ENCODE results near the gene ARMC5. TPM values are rescaled to one million over a fixed set of nuclear protein-coding genes. Genes with fewer than 3 reads are reported as not detected.
"Not testable (repeated sequence)": the region's sequence is repeated elsewhere in the genome, so short reads cannot be mapped to it uniquely, and the experiment has no call there.

ARMC5 gene
- total and polyA plus RNA-seq, 9 of the 15 experiments (the other 6 are each of a cell fraction or from before 2014, with no cell fraction given), result 0.11 to 13.5 (median 2.1) TPM

DNA sequence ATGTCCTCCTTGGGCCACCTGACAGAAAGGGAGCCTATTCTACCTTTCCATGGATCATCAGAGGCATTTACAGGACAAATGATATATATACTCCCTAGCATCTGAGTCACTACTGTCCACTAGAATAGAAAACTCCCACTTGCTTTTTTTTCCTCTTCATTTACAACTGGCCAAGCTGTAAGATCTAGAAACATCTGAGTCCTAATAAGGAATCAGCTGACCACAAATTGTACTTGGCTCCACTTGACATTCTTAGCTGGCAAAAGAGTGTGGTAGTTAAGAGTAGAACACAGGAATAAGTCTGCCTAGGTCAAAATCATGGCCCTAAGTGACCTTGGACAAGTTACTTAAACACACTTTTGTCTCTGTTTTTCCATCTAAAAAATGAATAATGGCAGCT is 43.7 kb downstream of the ARMC5 start:
- POLR2A ChIA-PET, result interaction anchor here (1.1 to 1.9 kb wide), 4 partner anchors 9 to 43 kb away, joined by 3 to 7 read pairs (median 4); no protein-coding TSS in a partner anchor
- Histone ChIP-seq H3K79me2 (ENCODE audit: control insufficient read depth, insufficient read depth, low read length) (peaks cover 14% of the 10 kb centered on the region), H3K27me3 (ENCODE audit: control insufficient read depth in 2 of 2, insufficient read depth in 2 of 2, low read length in 2 of 2) (no peaks in the 10 kb centered on the region), H3K9ac (ENCODE audit: insufficient read depth in 1 of 2, low read depth in 2 of 2, low read length in 2 of 2) (no peak overlapping the region), H3K27ac (ENCODE audit: extremely low read depth, low read depth, low read length) (no peak overlapping the region), H3K4me1 (replicated peaks in 1 of 2; ENCODE audit: control insufficient read depth in 2 of 2, insufficient read depth in 2 of 2, low read length in 2 of 2) (peaks cover 3 to 13% of the 10 kb centered on the region in 2 experiments; a peak in 2 of 5 replicates), H3K4me2 (ENCODE audit: insufficient read depth, low read length) (no peak overlapping the region), H3K36me3 (ENCODE audit: control insufficient read depth, insufficient read depth, low read length) (peaks cover 51% of the 10 kb centered on the region), H2AFZ (ENCODE audit: low read depth, low read length) (no peak overlapping the region), H3K9me3 (replicated peaks; ENCODE audit: control insufficient read depth, insufficient read depth, low read depth, low read length) (no peaks in the 10 kb centered on the region), H4K20me1 (replicated peaks; ENCODE audit: control insufficient read depth, insufficient read depth, low read length) (no peaks in the 10 kb centered on the region), H3K4me3 (no peak overlapping the region), H3K9me1 (ENCODE audit: control insufficient read depth, insufficient read depth, low read length) (no peaks in the 10 kb centered on the region)
- DNase-seq (ENCODE audit: extremely low read depth in 1 of 4, low spot score in 3 of 4) (no peak), ATAC-seq (no peak), FAIRE-seq (no peak)
- CTCF ChIA-PET (ENCODE audit: low intra/inter-chr PET ratio), result no interaction called here
- BruUV-seq (replicated peaks), result no TSS peak
- intact Hi-C loops (cut with micrococcal nuclease) (no loop called here), in situ Hi-C loops (cut with MboI) (no loop called here)
- TF ChIP-seq NFYB (IDR thresholded peaks at IDR 0.05; ENCODE audit: extremely low read depth, insufficient read length) (no peak), PYGO2 (tag; IDR thresholded peaks at IDR 0.05) (no peak), ETS2 (tag; IDR thresholded peaks at IDR 0.05; ENCODE audit: borderline replicate concordance, poor library complexity, severe bottlenecking) (no peak), MBD2 (IDR thresholded peaks at IDR 0.05; ENCODE audit: borderline replicate concordance, low read depth) (no peak), POLR3A (IDR thresholded peaks at IDR 0.05; ENCODE audit: borderline replicate concordance, extremely low read depth, insufficient read depth, insufficient read length) (no peak), CBX2 (IDR thresholded peaks at IDR 0.05; ENCODE audit: insufficient read depth, low read length, poor library complexity, severe bottlenecking) (no peak), BACH1 (tag; IDR thresholded peaks at IDR 0.05) (no peak), RAD51 (IDR thresholded peaks at IDR 0.05; ENCODE audit: borderline replicate concordance, low read depth) (no peak)
- TF ChIP-seq, protein P1, sequence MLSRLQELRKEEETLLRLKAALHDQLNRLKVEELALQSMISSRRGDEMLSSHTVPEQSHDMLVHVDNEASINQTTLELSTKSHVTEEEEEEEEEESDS (CRISPR knock-in tag; IDR thresholded peaks at IDR 0.05), result no peak
- TF ChIP-seq, protein P2, sequence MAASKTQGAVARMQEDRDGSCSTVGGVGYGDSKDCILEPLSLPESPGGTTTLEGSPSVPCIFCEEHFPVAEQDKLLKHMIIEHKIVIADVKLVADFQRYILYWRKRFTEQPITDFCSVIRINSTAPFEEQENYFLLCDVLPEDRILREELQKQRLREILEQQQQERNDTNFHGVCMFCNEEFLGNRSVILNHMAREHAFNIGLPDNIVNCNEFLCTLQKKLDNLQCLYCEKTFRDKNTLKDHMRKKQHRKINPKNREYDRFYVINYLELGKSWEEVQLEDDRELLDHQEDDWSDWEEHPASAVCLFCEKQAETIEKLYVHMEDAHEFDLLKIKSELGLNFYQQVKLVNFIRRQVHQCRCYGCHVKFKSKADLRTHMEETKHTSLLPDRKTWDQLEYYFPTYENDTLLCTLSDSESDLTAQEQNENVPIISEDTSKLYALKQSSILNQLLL (CRISPR knock-in tag; IDR thresholded peaks at IDR 0.05; ENCODE audit: borderline replicate concordance), result no peak
- TF ChIP-seq, protein P3, sequence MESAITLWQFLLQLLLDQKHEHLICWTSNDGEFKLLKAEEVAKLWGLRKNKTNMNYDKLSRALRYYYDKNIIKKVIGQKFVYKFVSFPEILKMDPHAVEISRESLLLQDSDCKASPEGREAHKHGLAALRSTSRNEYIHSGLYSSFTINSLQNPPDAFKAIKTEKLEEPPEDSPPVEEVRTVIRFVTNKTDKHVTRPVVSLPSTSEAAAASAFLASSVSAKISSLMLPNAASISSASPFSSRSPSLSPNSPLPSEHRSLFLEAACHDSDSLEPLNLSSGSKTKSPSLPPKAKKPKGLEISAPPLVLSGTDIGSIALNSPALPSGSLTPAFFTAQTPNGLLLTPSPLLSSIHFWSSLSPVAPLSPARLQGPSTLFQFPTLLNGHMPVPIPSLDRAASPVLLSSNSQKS (CRISPR knock-in tag; IDR thresholded peaks at IDR 0.05), result no peak

DNA sequence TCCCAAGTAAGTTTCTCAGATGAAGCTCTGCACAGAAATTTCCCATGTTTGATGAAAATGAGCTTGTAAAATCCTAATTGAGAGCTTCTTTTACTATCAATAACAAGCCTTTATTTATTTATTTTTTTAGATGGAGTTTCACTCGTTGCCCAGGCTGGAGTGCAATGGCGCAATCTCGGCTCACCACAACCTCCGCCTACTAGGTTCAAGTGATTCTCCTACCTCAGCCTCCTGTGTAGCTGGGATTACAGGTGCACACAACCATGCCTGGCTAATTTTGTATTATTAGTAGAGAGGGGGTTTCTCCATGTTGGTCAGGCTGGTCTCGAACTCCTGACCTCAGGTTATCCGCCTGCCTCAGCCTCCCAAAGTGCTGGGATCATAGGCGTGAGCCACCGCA is 44.3 kb downstream of the ARMC5 start:
- H3K9me1 ChIP-seq (ENCODE audit: control insufficient read depth, insufficient read depth, low read length); H3K4me2 ChIP-seq (ENCODE audit: insufficient read depth, low read length); H3K4me3 ChIP-seq; H4K20me1 ChIP-seq (replicated peaks; ENCODE audit: control insufficient read depth, insufficient read depth, low read length); intact Hi-C loops (cut with micrococcal nuclease); H3K9ac ChIP-seq (ENCODE audit: insufficient read depth in 1 of 2, low read depth in 2 of 2, low read length in 2 of 2); CTCF ChIA-PET (ENCODE audit: low intra/inter-chr PET ratio); DNase-seq (ENCODE audit: extremely low read depth in 1 of 4, low spot score in 3 of 4); in situ Hi-C loops (cut with MboI); H2AFZ ChIP-seq (ENCODE audit: low read depth, low read length); H3K27me3 ChIP-seq (ENCODE audit: control insufficient read depth in 2 of 2, insufficient read depth in 2 of 2, low read length in 2 of 2); ATAC-seq; FAIRE-seq; H3K27ac ChIP-seq (ENCODE audit: extremely low read depth, low read depth, low read length); H3K9me3 ChIP-seq (replicated peaks; ENCODE audit: control insufficient read depth, insufficient read depth, low read depth, low read length); BruUV-seq (replicated peaks): not testable (repeated sequence)
- POLR2A ChIA-PET, result interaction anchor here (0.8 to 1.9 kb wide), 4 partner anchors 10 to 26 kb away, joined by 3 to 7 read pairs (median 4); no protein-coding TSS in a partner anchor
- H3K4me1 ChIP-seq (replicated peaks in 1 of 2; ENCODE audit: control insufficient read depth in 2 of 2, insufficient read depth in 2 of 2, low read length in 2 of 2), result peaks cover 3 to 16% of the 10 kb centered on the region in 2 experiments; a peak in 2 of 5 replicates
- peaks cover 48% of the 10 kb centered on the region for H3K36me3 ChIP-seq (ENCODE audit: control insufficient read depth, insufficient read depth, low read length)
- 90% methylated on average over 8 of the region's 8 CpGs for WGBS (ENCODE audit: insufficient coverage, low coverage, missing lambda C conversion rate)
- H3K79me2 ChIP-seq (ENCODE audit: control insufficient read depth, insufficient read depth, low read length), result peaks cover 20% of the 10 kb centered on the region
